Right lobe of liver (tissue), 6 donors: Measurements from ENCODE around the gene SRSF1. TPM values are rescaled to one million over a fixed set of nuclear protein-coding genes. Genes with fewer than 3 reads are reported as not detected.

Experiments used
- ATAC-seq, 4 donors: fragments of 200-7000 bp; cut with Tn5 transposase; one replicate each; pipeline ENCODE4 v1.9.1; 2020; ENCODE audit warnings: mild to moderate bottlenecking in 4 of 4, moderate library complexity in 4 of 4
- DNase-seq, 3 donors: peaks; one replicate each; pipeline ENCODE4 v3.0.0-alpha.2; 2020
- H3K27ac ChIP-seq, 3 donors: fragments of 200-600 bp; one replicate each; pipeline ENCODE4 v1.8.0; 2022
- H3K27me3 ChIP-seq, 2 donors: fragments of 200-600 bp; one replicate each; pipeline ENCODE4 v1.8.0; 2022
- H3K36me3 ChIP-seq, 4 donors: fragments of 200-600 bp; sonication (generic) in 1 of 4; one replicate each; pipeline versions ENCODE4 v1.5.1 to v1.8.0; 2017 to 2022; ENCODE audit warnings: control low read depth in 1 of 4
- H3K4me1 ChIP-seq, 4 donors: fragments of 200-600 bp; sonication (generic) in 1 of 4; one replicate each; pipeline versions ENCODE4 v1.5.1 to v1.8.0; 2017 to 2022; ENCODE audit warnings: control low read depth in 1 of 4
- H3K4me3 ChIP-seq, 3 donors: fragments of 200-600 bp; one replicate each; pipeline ENCODE4 v1.8.0; 2022
- H3K9me3 ChIP-seq, 4 donors: fragments of 200-600 bp; sonication (generic) in 1 of 4; one replicate each; pipeline versions ENCODE4 v1.5.1 to v1.8.0; 2017 to 2022; ENCODE audit warnings: control low read depth in 1 of 4
- POLR2A ChIP-seq: fragments of 450-650 bp; IDR thresholded peaks from one replicate; pipeline ENCODE4 v1.6.1; 2017; ENCODE audit warnings: antibody characterized with exemption, mild to moderate bottlenecking
- WGBS: methylation state at CpG from one replicate; pipeline ENCODE4 v1.1.6; 2018; ENCODE audit warnings: low coverage, low lambda C conversion rate; ENCODE audit not compliant: insufficient coverage; ENCODE audit errors: missing lambda C conversion rate; 5-methylcytosine and 5-hydroxymethylcytosine counted together
- intact Hi-C, 2 donors: fragments of 100-400 bp; cut with DNase I; formaldehyde crosslinking; loops; one replicate each; pipeline versions ENCODE4 v1.11.2 to v1.14.1; 2022
- total RNA-seq, 6 experiments: library from RNA; depleted of rRNA in 2 of 6; stranded (reverse); fragments of >200 nt in 2 of 6; fragmentation: NEBNext Ultra II Directional in 3 of 6; extraction: Animal tissue kit (Norgen Biotek cat#: 25700) in 3 of 6; gene quantifications; one replicate each; pipeline versions ENCODE4 v1.1.0 to v1.2.4, GENCODE V29; 2016 to 2023
- TF ChIP-seq, protein P1 (sequence below), 4 donors: fragments of 200-600 bp in 3 of 4; fragments of 450-650 bp in 1 of 4; IDR thresholded peaks; one replicate each; pipeline versions ENCODE4 v1.5.1 to v1.8.0; 2016 to 2022; ENCODE audit warnings: antibody characterized with exemption in 4 of 4, mild to moderate bottlenecking in 2 of 4
- donor health status: DM: no; HTN: yes; CAD: no.
- donor health status: DM: no; HTN: no; CAD: no.
- donor health status: DM: no; HTN: no; CAD: no.
- donor health status: DM: no; HTN: yes; CAD: no.
- donor health status: DM: no; HTN: yes; CAD: no.

The SRSF1 gene
- total RNA-seq, 6 experiments from 2014 or later: 55.7 to 92.0 (median 80.0) TPM

DNA sequence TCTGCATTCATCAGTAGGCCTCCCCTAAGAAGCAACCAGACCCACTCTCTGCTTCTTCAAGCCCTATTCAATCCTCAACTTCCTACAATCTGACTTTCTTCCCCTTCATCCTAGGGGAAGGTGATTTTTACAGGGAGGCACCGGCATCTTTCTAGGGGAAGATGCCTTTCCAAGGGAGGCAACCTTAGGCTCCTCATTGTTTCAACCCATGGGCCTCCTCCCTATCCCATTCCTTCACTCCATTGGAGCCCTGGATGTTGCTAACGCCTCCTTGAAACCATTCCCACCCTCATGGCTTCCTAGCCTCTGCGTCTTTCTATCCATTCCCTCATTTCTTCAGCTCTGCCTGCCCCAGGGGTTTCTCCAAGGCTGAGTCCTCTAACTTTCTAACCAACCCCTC lies 49.2 kb downstream of the SRSF1 start:
- 90% methylated on average over 3 of the region's 3 CpGs for WGBS
- Histone ChIP-seq H3K36me3 (no peaks in the 10 kb centered on the region), H3K9me3 (no peaks in the 10 kb centered on the region), H3K4me3 (no peak overlapping the region), H3K4me1 (peaks cover 0 to 17% (median 3%) of the 10 kb centered on the region in 4 donors), H3K27me3 (no peaks in the 10 kb centered on the region), H3K27ac (no peak overlapping the region)
- intact Hi-C loops: no loop called here
- ATAC-seq (no peak), DNase-seq (peak in 1 of 3 donors; percentile 12)
- TF ChIP-seq, protein P1, sequence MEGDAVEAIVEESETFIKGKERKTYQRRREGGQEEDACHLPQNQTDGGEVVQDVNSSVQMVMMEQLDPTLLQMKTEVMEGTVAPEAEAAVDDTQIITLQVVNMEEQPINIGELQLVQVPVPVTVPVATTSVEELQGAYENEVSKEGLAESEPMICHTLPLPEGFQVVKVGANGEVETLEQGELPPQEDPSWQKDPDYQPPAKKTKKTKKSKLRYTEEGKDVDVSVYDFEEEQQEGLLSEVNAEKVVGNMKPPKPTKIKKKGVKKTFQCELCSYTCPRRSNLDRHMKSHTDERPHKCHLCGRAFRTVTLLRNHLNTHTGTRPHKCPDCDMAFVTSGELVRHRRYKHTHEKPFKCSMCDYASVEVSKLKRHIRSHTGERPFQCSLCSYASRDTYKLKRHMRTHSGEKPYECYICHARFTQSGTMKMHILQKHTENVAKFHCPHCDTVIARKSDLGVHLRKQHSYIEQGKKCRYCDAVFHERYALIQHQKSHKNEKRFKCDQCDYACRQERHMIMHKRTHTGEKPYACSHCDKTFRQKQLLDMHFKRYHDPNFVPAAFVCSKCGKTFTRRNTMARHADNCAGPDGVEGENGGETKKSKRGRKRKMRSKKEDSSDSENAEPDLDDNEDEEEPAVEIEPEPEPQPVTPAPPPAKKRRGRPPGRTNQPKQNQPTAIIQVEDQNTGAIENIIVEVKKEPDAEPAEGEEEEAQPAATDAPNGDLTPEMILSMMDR (IDR thresholded peaks at IDR 0.05): no peak
- TF ChIP-seq POLR2A: no peak

DNA sequence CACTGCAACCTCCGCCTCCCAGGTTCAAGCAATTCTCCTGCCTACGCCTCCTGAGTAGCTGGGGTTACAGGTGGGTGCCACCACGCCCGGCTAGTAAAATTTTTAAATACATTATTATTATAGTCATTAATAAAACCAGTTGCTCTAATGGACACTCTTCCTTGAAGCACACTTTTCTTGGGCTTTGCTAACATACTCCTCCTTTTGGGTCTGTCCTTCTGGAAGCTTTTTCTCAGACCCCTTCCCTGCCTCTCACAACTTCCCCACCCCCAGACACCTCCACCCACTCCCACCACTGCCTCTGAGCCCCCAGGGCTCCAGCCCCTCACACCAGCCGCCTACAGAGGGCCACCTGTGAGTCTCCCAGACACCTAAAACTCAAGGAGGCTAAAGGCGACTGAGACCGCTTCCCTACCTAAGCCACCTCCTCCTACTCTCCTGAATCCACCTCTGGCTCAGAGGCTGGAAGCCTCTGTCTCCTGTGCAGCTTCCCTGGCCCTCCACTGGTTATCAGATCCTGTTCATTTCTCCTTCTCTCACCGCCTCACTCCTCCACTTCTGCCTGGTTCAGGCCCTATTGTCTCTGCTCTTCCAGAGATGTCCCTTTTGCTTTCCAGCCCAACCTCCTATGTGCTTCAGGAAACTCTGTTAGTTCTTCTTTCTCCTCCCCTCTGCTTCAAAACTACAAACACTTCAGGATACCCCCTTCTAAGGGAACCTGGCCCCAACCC lies 49.8 kb downstream of the SRSF1 start:
- TF ChIP-seq POLR2A: no peak
- TF ChIP-seq, protein P1 (IDR thresholded peaks at IDR 0.05): no peak

DNA sequence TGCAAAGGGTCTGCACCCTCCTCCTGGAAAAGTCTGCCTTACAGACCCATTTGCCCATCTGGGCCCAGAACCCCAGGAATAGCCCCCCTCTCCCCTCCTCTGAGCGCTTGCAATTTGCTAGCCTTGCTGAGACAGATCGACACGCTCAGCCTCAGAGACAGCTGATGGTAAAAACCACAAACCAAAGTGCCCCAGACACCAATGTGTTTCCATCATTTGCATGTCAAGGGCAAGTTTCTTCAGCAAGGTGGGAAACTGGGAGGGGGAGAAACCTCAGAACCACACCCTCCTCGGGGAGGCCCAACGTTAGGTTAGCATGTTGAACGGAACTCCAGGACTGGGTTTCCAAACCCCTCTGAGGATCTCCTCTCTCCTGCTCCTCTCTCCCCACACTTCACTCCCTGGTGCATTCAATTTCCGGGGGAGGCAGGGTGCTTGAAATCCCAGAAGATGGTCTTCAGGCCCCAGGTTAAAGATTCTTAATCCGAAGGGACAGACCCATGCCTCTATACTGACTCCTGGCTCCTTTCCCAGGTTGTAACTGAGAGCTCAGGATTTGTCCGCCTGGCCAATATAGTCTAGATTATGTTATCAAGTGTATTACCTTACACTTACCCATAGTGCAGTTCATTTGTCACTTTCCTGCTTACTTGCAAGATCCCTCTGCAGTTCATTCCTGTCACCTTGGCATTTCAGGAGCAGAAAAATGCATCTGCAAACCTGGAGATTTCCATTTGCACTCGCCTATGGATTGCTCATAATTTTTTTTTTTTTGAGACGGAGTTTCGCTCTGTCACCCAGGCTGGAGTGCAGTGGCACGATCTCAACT lies 50.5 kb downstream of the SRSF1 start:
- DNase-seq (no peak), ATAC-seq (no peak)
- intact Hi-C loops: no loop called here
- peaks cover 0 to 21% (median 3%) of the 10 kb centered on the region in 4 donors for H3K4me1 ChIP-seq
- no peaks in the 10 kb centered on the region for H3K27me3 ChIP-seq
- H3K4me3 ChIP-seq: no peak overlapping the region
- TF ChIP-seq, protein P1 (IDR thresholded peaks at IDR 0.05): no peak
- TF ChIP-seq POLR2A: no peak
- H3K36me3 ChIP-seq: no peaks in the 10 kb centered on the region
- H3K9me3 ChIP-seq: no peaks in the 10 kb centered on the region
- WGBS: 60% methylated on average over 11 of the region's 13 CpGs
- no peak overlapping the region for H3K27ac ChIP-seq

More for the DNA sequence above, 49.8 kb downstream of the SRSF1 start:
- 93% methylated on average over 6 of the region's 8 CpGs for WGBS
- H3K27ac ChIP-seq: no peak overlapping the region
- ATAC-seq (no peak), DNase-seq (peak in 1 of 3 donors; percentile 33)
- intact Hi-C loops: no loop called here
- H3K36me3 ChIP-seq: no peaks in the 10 kb centered on the region
- H3K27me3 ChIP-seq: no peaks in the 10 kb centered on the region
- H3K9me3 ChIP-seq: no peaks in the 10 kb centered on the region
- peaks cover 0 to 21% (median 3%) of the 10 kb centered on the region in 4 donors for H3K4me1 ChIP-seq
- no peak overlapping the region for H3K4me3 ChIP-seq

DNA sequence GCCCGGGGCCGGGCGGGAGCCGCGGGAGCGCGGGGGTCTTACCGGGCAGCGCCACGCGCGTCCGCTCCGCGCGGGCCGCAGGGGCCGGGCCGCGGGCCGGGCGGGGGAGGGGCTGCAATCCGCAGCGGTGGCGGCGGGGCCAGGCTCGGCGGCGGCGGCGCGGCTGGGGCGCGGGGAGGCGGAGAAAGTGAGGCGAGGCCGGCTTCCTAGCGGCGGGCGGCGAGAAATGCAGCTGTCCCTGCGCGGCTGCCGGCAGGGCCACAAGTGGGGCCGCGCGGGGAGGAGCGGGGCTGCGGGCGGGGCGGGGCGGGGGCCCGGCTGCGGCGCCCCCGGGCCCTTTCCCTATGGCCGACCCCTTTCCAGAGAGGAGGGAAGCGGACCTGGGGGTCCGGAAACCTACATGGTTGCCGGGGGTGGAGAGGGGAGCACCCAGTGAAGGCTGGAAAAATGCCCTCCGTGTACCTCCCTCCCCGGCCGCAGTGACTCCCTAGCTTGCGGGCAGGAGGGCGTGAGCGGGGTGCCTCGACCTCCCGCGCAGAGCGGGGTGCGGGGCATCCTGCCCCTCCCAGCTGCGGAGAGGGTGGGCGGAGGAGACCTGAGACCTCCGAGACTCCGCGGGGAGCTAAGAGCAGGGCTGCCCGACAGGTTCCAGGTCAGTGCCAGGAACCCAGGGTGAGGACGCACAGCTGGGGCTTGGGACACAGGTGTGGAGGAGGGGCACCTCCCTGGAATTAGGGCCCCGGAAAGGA lies 51.7 kb downstream of the SRSF1 start, which contains the start of gene CUEDC1:
Gene CUEDC1 (minus strand): TSS at position 230 of the 749 bp plus-strand sequence. CDS start 69,848 bp downstream, outside the sequence.
- intact Hi-C loops: no loop called here
- Histone ChIP-seq H3K27ac (peak within 1 kb of the TSS; percentile 69 to 88 (median 84)), H3K9me3 (no peaks in the 10 kb centered on the region), H3K27me3 (no peaks in the 10 kb centered on the region), H3K36me3 (no peaks in the 10 kb centered on the region), H3K4me1 (peaks cover 0 to 27% (median 3%) of the 10 kb centered on the region in 4 donors), H3K4me3 (peak within 1 kb of the TSS; percentile 59 to 67 (median 66))
- no peak for TF ChIP-seq POLR2A
- TF ChIP-seq, protein P1 (IDR thresholded peaks at IDR 0.05): peak; percentile 14 to 51 (median 39)
- 0% methylated on average over 18 of the region's 79 CpGs for WGBS
- DNase-seq (peak; percentile 84 to 86 (median 84)), ATAC-seq (peak; percentile 77 to 86 (median 83))
